Lung (tissue), 12 donors: ENCODE data around the gene BCL11A. TPM values are rescaled to one million over a fixed set of nuclear protein-coding genes. Genes with fewer than 3 reads are reported as not detected.

Source experiments
- ATAC-seq: fragments of 200-7000 bp; cut with Tn5 transposase; one replicate; pipeline ENCODE4 v1.9.1; 2020; ENCODE audit warnings: moderate number of reproducible peaks; ENCODE audit not compliant: insufficient read depth, low FRiP score
- DNase-seq, 3 donors: peaks; one replicate each; pipeline ENCODE4 v3.0.0-alpha.2; 2013 to 2017
- H3K27ac ChIP-seq, 2 donors: one replicate each; pipeline ENCODE4 v1.5.1; 2013; ENCODE audit warnings: mild to moderate bottlenecking in 2 of 2, moderate library complexity in 2 of 2, control low read depth in 1 of 2, inconsistent platforms in 1 of 2, low read depth in 1 of 2, low read length in 1 of 2
- H3K27me3 ChIP-seq, 3 donors: one replicate each; pipeline ENCODE4 v1.5.1; 2013; ENCODE audit warnings: low read length in 2 of 3; ENCODE audit not compliant: control insufficient read depth in 3 of 3, insufficient read depth in 3 of 3
- H3K36me3 ChIP-seq, 4 donors: one replicate each; pipeline ENCODE4 v1.5.1; 2013; ENCODE audit warnings: low read length in 4 of 4, mild to moderate bottlenecking in 1 of 4, moderate library complexity in 1 of 4; ENCODE audit not compliant: control insufficient read depth in 4 of 4, insufficient read depth in 4 of 4
- H3K4me1 ChIP-seq, 5 donors: one replicate each; pipeline ENCODE4 v1.5.1; 2013; ENCODE audit warnings: low read length in 5 of 5, mild to moderate bottlenecking in 2 of 5, moderate library complexity in 1 of 5; ENCODE audit not compliant: control insufficient read depth in 5 of 5, insufficient read depth in 5 of 5
- H3K4me3 ChIP-seq: one replicate; pipeline ENCODE4 v1.5.1; 2013; ENCODE audit warnings: mild to moderate bottlenecking, control low read depth, moderate library complexity
- H3K9ac ChIP-seq, 2 donors: one replicate each; pipeline ENCODE4 v1.5.1; 2013; ENCODE audit warnings: low read length in 2 of 2, control low read depth in 1 of 2; ENCODE audit not compliant: insufficient read depth in 1 of 2
- H3K9me3 ChIP-seq, 4 donors: one replicate each; pipeline ENCODE4 v1.5.1; 2013; ENCODE audit warnings: low read length in 3 of 4, mild to moderate bottlenecking in 1 of 4, moderate library complexity in 1 of 4; ENCODE audit not compliant: control insufficient read depth in 4 of 4, insufficient read depth in 3 of 4
- WGBS, 2 donors: extraction: QIAGEN DNeasy Blood & Tissue Kit; methylation state at CpG; one replicate each; pipeline ENCODE4 v1.1.7; 2013; 5-methylcytosine and 5-hydroxymethylcytosine counted together
- polyA plus RNA-seq, 2 donors: library from polyadenylated mRNA; stranded (reverse); fragments of 200-250 nt; gene quantifications; one replicate each; pipeline ENCODE4 v1.2.1, GENCODE V29; 2013
- total RNA-seq, 2 donors: library from RNA; depleted of rRNA in 1 of 2; stranded (reverse); fragments of >200 nt in 1 of 2; gene quantifications; one replicate each; pipeline ENCODE4 v1.2.1, GENCODE V29; 2014 to 2021
- TF ChIP-seq, protein P1 (sequence below): IDR thresholded peaks from 2 replicates; pipeline ENCODE4 v1.5.1; 2012; ENCODE audit warnings: mild to moderate bottlenecking; ENCODE audit errors: control extremely low read depth, extremely low read depth
- donor health status: control.
- donor health status: control.
- donor health status: Bipolar disorder and iron deficiency.
- donor health status: healthy.
- donor health status: DM: yes; HTN: yes; CAD: no.

Gene BCL11A
- total and polyA plus RNA-seq, 4 donors, result 1.5 to 21.1 (median 4.7) TPM

DNA sequence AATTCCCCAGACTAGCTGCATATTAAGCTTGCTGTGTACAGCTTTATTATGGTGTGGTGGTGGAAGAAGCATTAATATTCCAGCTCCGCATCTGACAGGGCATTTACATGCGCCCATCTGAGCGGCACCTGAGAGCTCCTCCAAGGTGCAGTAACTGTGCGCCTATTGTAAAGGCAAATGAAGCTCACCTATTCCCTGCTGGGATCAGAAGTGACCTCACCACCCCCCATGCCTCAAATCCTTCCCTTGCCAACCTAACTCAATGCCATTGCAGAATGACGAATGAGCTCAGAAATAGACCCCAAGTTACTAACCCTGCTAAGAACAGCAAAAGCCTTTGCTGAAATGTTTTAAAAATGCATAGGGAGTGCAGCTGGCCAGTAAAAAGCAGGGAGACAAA is 14.3 kb downstream of the BCL11A start:
- peaks cover 0 to 8% (median 0%) of the 10 kb centered on the region in 3 donors for H3K27me3 ChIP-seq
- TF ChIP-seq, protein P1, sequence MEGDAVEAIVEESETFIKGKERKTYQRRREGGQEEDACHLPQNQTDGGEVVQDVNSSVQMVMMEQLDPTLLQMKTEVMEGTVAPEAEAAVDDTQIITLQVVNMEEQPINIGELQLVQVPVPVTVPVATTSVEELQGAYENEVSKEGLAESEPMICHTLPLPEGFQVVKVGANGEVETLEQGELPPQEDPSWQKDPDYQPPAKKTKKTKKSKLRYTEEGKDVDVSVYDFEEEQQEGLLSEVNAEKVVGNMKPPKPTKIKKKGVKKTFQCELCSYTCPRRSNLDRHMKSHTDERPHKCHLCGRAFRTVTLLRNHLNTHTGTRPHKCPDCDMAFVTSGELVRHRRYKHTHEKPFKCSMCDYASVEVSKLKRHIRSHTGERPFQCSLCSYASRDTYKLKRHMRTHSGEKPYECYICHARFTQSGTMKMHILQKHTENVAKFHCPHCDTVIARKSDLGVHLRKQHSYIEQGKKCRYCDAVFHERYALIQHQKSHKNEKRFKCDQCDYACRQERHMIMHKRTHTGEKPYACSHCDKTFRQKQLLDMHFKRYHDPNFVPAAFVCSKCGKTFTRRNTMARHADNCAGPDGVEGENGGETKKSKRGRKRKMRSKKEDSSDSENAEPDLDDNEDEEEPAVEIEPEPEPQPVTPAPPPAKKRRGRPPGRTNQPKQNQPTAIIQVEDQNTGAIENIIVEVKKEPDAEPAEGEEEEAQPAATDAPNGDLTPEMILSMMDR, result no peak
- peaks cover 0 to 33% (median 10%) of the 10 kb centered on the region in 5 donors for H3K4me1 ChIP-seq
- H3K27ac ChIP-seq, result peak overlapping the region in 1 of 2 donors; percentile 33
- ATAC-seq, result no peak
- H3K9me3 ChIP-seq, result peaks cover 0 to 3% (median 0%) of the 10 kb centered on the region in 4 donors
- no peak overlapping the region for H3K4me3 ChIP-seq
- no peak overlapping the region for H3K9ac ChIP-seq
- no peaks in the 10 kb centered on the region for H3K36me3 ChIP-seq
- 95 to 96% methylated on average over 5 of the region's 5 CpGs for WGBS, 2 donors
- no peak for DNase-seq

DNA sequence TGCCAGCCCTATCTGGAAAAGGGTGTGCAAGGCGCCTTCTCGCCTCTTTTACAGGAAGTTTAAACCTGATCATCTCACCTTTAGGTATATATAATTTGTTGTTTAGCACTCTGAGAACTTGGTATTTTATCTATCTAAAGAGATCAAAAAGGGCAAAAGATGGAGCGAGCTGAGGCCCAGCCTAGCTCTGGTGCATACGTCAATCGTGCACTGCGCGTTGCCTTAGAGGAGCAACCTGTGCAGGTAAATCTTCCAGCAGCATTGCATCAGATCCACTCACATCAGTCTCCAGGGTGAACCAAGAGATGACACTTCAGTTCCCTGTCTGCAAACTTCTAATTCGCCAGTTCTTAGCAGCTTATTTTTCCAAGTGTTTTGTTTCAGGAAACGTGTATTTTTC is 15.4 kb downstream of the BCL11A start:
- H3K27me3 ChIP-seq, result peaks cover 0 to 8% (median 0%) of the 10 kb centered on the region in 3 donors
- H3K9me3 ChIP-seq, result peaks cover 0 to 3% (median 0%) of the 10 kb centered on the region in 4 donors
- peaks cover 0 to 41% (median 11%) of the 10 kb centered on the region in 5 donors for H3K4me1 ChIP-seq
- no peak overlapping the region for H3K9ac ChIP-seq
- ATAC-seq (peak; percentile 63), DNase-seq (no peak)
- H3K27ac ChIP-seq, result no peak overlapping the region
- H3K4me3 ChIP-seq, result no peak overlapping the region
- 77 to 88% methylated on average over 9 of the region's 9 CpGs for WGBS, 2 donors
- no peaks in the 10 kb centered on the region for H3K36me3 ChIP-seq
- TF ChIP-seq, protein P1, result no peak

DNA sequence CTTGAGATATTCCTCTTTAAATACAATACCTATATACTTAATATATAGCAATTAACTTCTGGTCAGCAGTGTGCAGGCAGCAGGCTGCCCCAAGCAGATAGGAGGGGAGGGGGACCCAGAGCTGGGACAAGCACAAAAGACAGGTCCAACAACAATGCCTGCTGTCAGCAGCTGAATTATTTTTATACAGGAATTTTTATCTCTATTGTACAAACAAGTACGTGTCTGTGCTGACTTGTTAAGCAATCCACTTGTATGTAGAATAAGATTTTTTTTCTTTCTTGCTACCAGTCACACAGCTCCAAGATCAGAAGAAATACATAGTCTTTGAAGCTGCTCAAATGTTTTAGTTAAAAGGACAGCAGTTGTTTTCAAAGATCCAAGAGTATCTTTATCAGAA is 16.7 kb downstream of the BCL11A start:
- no peaks in the 10 kb centered on the region for H3K36me3 ChIP-seq
- H3K4me1 ChIP-seq, result peaks cover 0 to 54% (median 11%) of the 10 kb centered on the region in 5 donors
- peaks cover 0 to 8% (median 0%) of the 10 kb centered on the region in 3 donors for H3K27me3 ChIP-seq
- ATAC-seq (no peak), DNase-seq (peak in 2 of 3 donors; percentile 38 to 59)
- peaks cover 0 to 3% (median 0%) of the 10 kb centered on the region in 4 donors for H3K9me3 ChIP-seq
- TF ChIP-seq, protein P1, result no peak
- H3K4me3 ChIP-seq, result no peak overlapping the region
- WGBS, 2 donors, result 21 to 23% methylated on average over 1 of the region's 1 CpG
- H3K27ac ChIP-seq, result peak overlapping the region in 1 of 2 donors; percentile 71
- no peak overlapping the region for H3K9ac ChIP-seq

DNA sequence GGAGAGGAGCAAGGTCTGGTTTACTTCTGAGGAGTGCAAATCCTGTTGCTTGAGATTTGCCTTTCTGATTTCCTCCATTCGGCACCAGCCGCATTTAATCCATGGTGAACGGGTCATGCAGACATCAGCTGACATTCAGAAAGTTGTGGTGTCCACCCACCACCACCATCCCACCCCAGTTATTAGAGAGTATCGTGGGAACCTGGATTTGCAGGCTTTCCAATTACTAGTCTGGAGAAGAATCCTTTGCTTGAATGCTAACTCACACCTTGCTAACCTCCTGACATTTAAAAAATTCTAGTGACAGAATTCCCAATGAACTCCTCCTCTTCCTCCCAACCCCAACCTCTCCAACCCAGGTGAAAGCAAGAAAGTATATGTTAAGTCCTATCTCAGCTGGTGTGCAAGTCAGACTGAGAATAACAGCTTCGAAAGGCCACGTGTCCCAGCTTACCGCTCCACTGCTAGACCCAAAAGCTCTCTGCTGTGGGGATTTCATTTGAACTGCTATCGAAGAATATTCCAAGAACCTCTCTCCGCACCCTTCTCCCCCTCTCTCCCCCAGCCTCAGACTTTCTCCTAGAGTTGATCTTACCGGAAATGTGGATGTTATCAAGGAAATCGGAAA is 17.7 kb downstream of the BCL11A start:
- ATAC-seq (no peak), DNase-seq (no peak)
- Histone ChIP-seq H3K9ac (no peak overlapping the region), H3K27ac (peak overlapping the region in 1 of 2 donors; percentile 71), H3K4me3 (no peak overlapping the region), H3K36me3 (no peaks in the 10 kb centered on the region), H3K27me3 (peaks cover 0 to 8% (median 0%) of the 10 kb centered on the region in 3 donors), H3K9me3 (peaks cover 0 to 3% (median 0%) of the 10 kb centered on the region in 4 donors), H3K4me1 (peaks cover 0 to 62% (median 13%) of the 10 kb centered on the region in 5 donors)
- TF ChIP-seq, protein P1, result no peak
- 89 to 90% methylated on average over 11 of the region's 11 CpGs for WGBS, 2 donors
